ENCODE results near the gene TBC1D10A.

The TBC1D10A gene

DNA sequence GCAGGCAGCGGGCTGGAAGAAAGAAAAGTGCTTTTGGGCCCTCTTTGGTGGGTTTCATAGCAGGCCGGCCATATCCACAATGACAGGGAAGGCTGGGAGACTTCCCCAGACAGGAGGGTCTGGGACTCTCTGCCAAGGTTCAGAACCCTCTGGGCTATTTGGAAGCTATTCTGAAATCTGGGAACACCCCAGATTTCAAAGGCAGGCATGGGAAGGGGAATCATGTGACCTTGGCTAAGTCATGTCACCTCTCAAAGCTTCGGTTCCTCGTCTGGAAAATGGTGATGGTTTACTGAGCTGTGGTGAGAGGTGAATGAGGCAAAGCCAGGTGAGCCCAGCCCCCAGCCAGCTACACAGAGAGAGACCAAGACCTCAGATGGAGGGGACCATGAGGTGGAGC is 42.1 kb downstream of the TBC1D10A start:
- no peak for DNase-seq

DNA sequence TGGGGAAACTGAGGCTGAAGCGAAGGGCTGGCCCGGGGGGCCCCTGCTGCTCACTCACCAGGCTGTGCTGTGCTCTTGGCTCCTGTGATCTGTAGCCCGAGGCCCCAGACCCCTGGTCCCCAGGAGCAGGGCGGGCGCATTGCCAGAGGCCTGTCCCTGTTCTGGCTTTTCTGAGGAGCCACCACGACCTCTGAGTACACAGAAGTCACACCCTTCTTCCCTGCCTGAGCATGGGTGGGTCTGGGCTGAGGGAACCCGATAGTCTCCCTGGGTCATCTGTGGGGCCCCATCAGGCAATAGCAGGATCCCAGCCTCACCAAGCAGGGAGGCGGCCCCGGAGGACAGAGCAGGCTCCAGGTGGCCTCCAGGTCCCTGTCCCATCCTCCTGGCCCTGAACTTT is 42.6 kb downstream of the TBC1D10A start:
- no peak for DNase-seq

DNA sequence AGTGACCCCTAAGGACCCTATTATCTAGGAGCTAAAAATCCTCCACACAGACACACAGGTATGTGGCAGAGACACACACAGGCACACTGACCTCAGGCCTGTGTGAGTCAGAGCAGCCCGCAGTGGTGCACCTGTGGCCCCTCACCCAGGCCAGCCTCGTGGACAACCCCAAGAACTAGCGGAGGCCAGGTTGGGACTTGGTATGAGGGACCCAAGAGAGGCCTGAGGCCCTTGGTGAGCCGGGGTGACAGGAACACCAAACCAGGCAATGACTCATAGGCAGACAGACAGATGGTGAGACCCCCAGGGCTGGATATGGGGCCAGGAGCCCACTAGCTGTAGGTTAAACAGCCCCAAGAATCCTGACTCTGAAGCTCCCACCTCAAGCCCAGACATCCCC is 43.4 kb downstream of the TBC1D10A start:
- DNase-seq = no peak

DNA sequence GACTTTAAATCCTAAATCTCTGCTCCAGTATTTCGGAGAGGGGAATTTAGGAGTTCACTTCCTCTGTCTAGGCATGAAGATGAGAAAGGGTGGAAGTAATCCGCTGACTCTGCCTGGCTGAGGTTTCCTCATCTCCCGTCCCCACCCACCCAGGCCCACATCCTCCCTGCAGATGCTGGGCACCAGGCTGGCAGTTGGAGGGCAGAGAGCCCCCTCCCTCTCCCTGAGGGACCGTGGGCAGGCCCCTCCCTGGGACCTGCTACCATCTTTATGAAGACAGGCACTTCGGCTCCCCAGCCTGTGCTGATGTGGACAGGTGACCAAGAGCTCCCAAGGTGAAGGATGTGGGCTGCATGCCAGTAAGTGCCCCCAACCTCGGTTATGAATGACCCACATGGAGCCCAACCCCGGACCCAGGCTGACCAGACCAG is 44.1 kb downstream of the TBC1D10A start:
- DNase-seq = no peak

DNA sequence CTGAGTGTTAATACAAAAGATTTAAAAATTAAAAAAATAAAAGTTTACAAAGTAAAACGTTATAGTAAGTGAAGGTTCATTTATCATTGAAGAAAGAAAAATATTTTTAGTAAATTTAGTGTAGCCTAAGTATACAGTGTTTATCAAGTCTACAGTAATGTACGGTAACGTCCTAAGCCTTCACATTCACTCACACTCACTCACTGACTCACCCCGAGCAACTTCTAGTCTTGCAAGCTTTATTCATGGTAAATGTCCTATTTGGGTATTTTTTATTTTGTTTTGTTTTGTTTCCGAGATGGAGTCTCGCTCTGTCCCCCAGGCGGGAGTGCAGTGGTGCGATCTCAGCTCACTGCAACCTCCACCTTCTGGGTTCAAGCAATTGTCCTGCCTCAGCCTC is 46.2 kb downstream of the TBC1D10A start:
- DNase-seq = no peak

DNA sequence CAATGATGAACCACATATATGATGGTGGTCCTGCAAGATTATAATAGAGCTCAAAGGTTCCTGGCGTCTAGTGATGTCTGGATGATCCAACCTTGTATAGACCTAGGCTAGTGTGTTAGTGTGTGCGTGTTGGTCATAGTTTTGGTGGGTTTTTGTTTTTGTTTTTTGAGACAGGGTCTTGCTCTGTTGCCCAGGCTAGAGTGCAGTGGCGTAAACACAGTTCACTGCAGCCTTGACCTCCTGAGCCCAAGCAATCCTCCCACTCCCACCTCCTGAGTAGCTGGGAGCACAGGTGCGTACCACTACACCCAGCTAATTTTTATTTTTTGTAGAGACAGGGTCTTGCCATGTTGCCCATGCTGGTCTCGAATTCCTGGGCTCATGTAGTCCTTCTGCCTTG is 46.8 kb downstream of the TBC1D10A start:
- no peak for DNase-seq

DNA sequence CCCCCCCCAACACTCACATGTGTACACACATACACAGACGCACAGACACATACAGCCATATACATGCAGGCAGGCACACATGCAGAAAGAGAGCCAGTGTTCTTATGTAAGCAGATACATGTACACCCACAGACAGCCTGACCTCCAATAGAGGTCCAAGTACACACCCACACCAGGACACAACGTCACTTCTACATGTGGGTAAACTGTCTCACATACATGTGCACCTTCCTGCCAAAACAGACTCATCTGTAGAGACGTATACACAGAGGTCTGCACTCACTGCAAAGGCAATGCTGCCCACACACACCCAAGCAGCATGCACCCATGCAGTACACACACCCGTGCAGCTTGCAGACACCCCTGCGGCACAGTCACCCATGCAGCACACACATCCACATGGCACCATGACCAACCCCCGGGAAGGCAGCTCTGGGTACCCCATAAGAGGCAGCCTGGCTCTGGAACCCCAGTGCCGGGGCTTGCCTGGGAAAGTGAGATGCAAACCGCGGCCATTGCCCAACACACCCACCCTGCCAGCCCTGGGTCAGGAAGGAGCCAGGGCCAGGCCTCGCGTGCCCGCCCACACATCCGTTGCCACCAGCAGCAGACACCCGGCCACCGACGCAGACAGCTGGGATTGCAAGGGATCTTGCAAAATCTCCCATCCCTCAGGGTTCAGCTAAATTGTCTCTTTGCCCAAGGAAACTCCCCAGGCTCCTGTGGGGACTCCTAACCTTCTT is 47.5 kb downstream of the TBC1D10A start:
- DNase-seq = no peak

DNA sequence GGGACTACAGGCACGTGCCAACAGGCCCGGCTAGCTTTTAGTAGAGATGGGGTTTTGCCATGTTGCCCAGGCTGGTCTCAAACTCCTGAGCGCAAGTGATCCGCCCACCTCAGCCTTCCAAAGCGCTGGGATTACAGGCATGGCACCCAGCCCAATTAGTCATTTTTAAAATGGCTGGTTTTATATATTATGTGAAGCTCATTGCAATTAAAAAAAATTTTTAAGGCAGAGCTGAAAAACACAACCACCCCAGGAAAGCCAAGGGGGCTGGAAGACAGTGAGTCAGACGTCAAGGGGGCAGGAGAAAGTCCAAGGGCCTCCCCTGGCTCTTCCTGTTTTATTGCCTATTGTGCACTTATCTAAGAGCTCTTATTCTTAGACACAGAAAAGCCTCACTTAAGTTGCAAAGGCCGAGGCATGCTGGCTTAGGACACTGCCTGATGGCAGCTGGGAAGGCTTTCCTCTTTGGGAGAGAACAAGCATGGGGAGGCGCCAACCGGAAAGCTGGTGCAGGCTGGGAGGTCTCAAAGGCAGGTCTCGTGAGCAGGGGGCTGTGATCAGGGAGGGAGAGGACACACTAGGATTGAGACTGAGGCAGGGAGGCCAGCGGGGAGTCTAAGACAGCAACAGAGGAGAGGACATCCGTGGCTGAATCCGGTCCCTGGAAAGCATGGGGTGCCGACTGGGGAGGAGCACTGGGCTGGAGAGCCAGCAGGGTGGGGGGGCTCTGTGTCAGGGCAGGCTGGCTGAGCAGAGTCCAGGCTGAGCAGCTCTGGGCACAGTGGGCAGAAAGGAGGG is 49.0 kb downstream of the TBC1D10A start:
- DNase-seq = no peak

DNA sequence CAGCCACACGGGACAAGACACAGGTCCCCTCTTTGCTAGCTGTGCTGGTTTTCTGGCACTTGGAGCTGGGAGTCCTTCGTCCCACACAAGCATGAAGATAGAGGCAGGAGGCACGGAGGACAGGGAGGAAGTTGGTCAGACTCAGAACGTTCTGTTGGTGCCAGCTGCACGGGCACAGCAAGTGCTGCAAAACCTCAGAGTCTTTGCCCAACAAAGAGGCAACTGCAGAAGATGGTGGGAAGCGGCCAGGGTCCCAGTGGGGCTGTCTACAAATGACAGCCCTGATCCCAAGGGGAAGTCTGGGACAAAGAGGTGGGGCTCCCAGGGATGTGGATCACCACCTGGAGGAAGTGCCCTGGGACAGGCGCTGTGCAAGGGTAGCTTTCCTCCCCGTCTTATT is 50.7 kb downstream of the TBC1D10A start:
- no peak for DNase-seq

DNA sequence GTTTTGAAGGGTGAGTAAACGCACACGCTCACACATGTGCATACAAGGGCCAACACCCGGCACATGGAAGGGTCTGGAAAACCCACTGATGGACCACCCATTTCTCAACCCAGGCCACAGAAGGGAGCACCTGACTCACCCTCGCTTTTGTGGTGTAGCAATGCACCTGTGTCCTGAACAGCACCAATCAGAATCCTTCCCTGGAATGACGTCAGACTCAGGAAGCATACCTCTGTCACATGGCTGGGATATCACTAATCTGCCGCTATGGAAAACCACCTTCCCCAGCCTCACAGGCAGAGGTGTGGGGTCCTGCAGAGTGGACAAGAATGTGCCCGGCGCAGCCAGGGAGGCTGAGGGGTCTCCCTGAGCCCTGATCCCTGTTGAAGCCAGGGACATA is 51.1 kb downstream of the TBC1D10A start:
- peak; percentile 33 for DNase-seq

DNA sequence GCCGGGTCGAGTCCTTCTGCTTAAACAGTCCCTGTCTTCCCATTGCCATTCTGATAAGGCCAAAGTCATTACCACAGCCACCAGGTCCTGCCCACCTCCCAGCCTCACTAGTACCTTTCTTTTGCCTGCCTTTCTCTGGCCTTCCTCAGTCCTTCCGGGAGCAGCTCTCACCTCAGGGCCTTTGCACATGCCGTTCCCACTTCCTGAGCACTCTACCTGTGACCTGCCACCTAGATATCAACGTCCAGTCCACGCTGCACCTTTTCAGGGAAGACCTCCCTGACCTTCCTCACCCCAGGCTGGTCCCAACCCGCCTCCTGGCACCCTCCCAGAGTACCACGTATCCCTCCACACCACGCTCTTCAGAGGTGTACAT is 52.3 kb downstream of the TBC1D10A start:
- no peak for DNase-seq

DNA sequence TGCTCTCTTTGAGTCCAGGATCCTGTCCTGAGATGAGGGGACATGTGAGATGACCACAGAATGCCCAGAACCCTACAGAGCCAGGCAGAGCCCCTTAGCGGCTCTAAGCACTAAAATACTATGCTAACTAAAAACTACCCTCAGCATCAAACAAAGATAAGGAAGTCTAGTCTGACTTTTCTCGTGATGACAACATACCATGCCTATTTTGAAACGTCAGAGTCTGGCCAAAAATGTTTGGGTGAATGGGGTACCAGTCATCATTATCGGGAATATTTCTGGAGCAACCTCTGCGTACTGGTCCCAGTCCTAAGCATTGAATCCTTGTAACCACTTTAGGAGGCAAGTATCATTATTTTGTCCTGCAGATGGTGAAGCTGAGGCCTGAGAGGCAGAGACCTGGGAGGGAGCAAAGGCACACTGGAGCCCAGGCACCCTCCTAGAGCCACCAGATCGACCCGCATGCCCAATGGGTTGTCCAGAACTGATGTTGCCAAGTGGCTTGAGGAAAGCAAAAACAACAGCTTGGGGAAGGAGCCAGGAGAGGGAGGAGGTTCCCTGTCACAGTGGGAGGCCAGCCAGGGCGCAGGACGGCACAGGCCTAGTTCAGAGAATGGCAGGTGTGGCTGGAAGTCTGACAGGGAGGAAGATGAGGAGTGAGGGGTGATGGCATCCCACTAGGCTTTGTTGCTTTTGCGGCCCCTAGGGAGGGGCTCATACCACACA is 52.9 kb downstream of the TBC1D10A start:
- no peak for DNase-seq

DNA sequence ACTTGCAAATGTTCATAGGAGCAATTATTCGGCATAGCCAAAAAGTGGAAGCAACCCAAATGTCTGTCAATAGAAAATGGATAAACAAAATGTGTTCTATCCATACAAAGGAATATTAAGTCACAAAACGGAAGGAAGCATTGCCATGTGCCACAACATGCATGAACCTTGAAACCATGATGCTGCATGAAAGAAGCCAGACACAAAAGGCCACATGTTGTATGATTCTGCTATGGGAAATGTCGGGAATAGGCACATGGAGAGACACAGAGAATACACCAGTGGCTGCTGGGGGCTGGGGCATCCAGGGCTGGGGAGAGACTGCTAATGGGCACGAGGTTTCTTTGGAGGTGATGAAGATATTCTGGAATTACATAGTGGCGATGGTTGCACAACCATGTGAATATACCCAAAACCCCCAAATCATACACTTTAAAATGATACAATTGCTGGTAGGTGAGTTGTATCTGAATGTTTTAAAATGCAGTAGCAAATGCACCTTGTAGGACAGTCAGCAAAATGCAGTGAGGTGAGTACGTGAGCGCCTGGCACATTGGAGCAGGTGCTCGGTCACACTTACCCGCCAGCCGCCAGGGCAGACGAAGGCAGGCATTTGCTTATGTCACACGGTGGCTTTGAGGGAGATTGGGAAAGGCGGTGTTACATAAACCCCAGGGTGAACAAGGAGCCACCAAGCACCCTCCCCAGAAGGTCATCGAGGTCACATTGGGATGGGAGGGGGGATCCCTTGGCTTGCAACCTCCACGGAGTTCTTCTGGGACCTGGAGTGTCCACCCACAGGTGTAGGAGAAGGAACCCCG is 53.8 kb downstream of the TBC1D10A start:
- DNase-seq = no peak

DNA sequence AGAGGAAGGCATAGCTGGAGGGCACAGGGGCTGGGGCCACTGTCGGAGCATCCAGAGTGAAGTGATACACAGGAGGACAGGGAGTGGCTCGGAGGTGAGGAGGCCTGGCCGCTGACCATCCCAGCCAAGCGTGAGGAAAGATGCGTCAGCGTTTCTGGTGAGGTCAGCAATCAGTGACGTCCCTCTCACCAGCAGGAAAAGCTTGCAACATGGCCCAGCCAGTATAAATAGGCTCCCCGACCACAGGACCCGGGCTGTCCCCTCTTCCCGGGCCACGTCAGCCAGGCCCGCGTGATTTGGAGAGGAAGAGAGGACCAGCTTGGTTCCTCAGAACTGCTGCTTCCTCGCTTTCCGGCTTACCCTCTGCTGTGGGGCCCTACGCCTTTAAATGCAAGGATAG is 55.9 kb downstream of the TBC1D10A start:
- no peak for DNase-seq

DNA sequence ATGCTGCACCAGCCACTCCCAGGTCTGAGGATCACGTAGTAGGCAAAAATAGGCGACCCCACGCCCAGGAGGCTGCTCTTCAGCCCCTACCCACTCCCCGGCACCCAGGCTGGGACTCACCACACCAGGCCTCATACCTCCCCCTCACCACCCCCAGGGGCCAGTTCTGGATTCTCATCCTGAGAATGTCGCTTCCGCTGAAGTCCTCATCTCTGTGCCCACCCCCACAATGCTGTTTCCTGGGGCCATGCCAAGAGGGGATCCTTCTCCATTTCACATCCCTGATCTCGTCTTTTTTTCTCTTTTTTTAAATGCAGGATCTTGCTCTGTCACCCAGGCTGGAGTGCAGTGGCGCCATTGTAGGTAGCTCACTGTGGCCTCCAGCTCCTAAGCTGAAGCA is 58.4 kb downstream of the TBC1D10A start:
- DNase-seq = no peak

DNA sequence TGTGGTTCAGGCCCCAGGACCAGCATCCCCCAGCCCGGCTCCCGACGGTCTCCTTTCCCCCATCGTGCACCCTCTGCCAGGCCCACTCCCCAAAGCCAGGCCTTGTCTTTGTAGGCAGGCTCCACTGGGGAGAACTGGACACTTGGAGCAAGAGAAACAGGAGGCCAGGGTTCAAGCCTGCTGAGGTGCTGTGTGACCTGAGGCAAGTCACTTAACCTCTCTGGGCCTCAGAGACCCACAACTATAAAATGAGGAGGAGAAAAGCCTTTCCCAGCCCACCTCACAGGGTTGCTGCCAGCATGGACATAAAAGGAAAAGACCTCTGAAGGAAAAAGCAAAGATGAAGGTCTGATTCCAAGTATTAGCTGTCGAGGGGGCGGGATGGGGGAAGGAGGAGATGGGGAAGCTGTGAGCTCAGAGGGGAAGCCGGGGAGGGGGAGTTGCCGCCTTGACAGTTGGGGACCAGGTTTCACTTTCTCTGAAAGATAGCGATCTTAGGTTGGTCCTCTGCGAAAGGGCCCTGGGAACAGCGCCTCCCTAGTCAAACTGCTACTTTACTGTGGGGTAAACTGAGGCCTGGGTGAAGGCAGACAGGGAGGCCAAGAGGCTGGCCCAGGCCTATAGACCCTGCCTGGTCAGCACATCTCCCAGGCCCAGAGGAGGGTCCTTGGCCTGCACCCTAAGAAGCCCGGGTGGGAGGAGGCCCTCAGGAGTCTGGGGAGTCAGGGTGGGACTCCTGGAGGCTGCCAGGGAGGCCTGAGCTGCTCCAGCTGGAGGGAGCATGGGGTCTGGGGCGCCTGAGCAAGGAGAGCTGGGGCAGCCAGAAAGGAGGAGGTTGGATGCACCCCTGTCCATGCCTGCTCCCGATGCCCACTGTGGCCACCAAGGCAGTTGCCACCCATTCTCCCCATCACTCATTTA is 59.1 kb downstream of the TBC1D10A start:
- DNase-seq = no peak

DNA sequence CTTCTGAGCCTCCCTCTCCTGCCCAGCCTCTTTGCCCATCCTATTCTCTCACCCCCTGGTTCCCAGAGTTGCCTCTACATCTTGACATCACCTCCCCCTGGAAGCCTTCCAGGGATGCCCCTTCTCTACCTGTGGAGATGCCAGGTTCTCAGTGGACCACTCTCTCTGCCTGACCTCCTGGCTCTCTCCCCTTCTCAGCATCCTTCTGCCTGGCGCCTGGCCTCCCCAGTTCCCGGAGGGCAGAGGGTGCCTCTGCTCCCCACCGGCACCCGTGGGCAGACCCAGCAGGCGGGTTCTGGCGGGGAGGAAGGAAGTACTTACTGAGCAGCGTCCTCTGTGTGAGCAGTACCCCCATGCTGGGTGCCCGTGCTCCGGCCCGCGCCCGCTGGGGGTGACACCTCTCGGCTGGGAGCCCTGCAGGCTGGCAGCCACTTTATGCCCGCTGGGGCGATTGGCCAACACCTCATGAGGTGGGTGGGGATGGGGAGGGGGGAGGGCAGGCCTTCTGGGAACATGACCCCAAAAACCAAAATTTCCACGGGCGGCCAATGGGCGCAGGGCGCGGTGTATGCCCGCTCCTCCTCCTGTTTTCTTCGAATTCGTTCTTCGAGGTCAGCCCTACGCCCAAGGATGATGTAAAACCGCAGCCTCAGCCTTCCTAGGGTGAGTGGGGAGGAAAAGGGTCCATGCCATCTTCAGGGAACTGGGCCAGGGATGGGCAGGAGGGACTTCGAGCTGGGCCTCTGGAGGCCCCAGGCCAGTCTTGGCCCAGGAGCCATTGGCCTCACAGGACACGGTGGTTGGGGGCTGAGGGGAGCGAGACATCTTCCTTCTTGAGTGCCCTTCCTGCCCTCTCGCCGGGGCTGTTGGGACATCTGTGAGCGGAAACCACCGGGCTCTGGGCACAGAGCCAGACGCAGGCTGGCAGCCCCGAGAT is 60.0 kb downstream of the TBC1D10A start, which contains the start of gene OSM:
Gene OSM, minus strand, starts transcription at position 407 of the 937 bp plus-strand sequence. Its CDS starts 52 bp downstream, at position 355.
- no peak for DNase-seq

DNA sequence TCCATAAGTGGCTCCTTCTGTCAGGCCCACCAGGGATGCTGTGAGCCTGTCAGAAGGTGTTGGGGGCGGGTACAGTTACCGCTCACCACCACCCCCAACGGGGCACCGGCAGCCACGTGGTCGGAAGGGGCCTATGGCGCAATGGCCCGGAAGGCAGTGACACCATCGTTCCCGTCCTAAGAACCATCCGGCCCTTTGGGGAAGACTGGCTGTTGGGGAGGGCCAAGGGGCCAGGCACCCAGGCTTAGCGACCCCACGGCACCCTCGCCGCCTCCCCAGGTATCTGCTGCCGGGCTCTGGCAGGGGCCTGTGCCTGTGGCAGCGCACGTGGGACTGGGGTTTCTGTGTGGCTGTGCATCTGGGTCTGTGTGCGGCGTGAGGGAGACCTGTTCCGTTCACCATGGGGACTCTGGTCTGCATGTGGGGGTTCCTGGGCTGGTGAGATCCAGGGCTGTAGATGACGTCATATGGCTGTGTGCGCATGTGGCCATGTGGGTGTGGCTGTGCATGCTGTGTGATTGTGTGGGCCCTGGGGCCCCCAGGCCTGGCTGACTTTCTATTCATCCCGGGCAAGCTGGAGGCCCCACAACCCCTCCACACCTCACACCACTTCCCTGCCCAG is 60.8 kb downstream of the TBC1D10A start:
- peak; percentile 19 for DNase-seq

DNA sequence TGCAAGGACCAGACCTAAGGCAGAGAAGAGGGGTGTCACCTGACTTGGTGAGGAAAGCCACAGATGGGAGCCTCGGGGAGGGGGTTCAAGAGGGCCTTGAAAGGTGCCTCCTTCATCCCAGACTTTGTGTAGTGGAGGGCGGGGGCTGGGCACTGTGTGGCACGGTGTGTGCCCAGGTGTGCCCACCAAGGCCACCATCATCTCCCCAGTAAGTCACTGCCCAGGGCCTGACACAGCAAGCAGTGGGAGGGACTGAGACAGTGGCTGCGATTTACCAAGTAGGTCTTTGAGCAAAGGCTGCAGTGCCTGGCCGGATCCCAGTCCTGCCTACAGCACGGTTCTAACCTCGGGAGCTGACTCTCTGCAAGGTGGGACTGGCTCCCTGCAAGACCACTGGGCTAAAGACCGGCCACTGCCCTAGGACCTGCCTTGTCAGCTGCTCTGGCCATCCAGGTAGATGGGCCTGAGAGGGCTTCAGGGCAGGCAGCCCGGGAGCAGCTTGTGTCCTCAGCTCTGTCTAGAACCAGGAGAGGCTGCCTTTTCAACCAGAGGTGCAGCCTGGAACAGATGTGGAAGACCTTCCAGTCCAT is 61.5 kb downstream of the TBC1D10A start:
- no peak for DNase-seq

DNA sequence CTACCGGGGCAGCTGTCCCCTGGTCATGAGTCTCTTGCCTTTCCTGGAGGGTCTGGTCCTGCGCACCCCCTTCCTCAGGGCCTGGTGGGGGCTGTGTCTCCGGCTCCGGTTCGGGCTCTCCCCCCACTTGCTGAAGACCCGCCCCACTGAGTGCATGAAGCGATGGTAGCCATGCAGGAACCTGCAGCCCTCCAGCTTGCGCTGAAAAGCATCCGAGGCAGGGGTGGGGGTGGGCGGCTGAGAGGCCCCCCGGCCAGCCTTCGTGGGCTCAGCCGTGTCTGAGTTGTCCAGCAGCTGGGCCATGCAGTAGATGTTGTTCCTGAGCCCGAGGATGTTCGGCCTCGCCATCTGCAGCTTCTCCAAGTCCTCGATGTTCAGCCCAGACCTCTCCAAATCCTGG is 62.9 kb downstream of the TBC1D10A start:
- no peak for DNase-seq

Measured in NCI-H69 (cell line).